GM19324 (cell line): ENCODE results near the gene CSNK1D.

Experiments
- ATAC-seq: cut with Tn5 transposase; IDR thresholded peaks from one replicate; pipeline ENCODE4 v1.9.1; 2021; ENCODE audit warnings: mild to moderate bottlenecking, moderate library complexity; ENCODE audit not compliant: unreplicated experiment, low FRiP score

The CSNK1D gene

GRCh38 chr17:82241183-82241925 lies 32.1 kb downstream of the CSNK1D start:
- ATAC-seq = no peak

GRCh38 chr17:82240506-82241182 lies 32.9 kb downstream of the CSNK1D start:
- no peak for ATAC-seq

- no peak for ATAC-seq
Observed at GRCh38 chr17:82239926-82240505, 33.5 kb downstream of the CSNK1D start.

GRCh38 chr17:82239401-82239925 lies 34.0 kb downstream of the CSNK1D start:
- no peak for ATAC-seq

GRCh38 chr17:82238472-82239201 lies 34.9 kb downstream of the CSNK1D start:
- no peak for ATAC-seq

GRCh38 chr17:82237746-82238471 lies 35.6 kb downstream of the CSNK1D start:
- no peak for ATAC-seq

GRCh38 chr17:82237083-82237745 lies 36.3 kb downstream of the CSNK1D start:
- ATAC-seq = no peak

- no peak for ATAC-seq
Observed at GRCh38 chr17:82236142-82236971, 37.1 kb downstream of the CSNK1D start.

- ATAC-seq = no peak
Observed at GRCh38 chr17:82235775-82236141, 37.7 kb downstream of the CSNK1D start.

GRCh38 chr17:82235056-82235774 lies 38.3 kb downstream of the CSNK1D start:
- no peak for ATAC-seq

GRCh38 chr17:82234211-82235055 lies 39.1 kb downstream of the CSNK1D start:
- ATAC-seq = no peak

GRCh38 chr17:82232876-82233785 lies 40.4 kb downstream of the CSNK1D start:
- no peak for ATAC-seq

GRCh38 chr17:82232322-82232820 lies 41.1 kb downstream of the CSNK1D start:
- no peak for ATAC-seq

- ATAC-seq = peak; percentile 1
Observed at GRCh38 chr17:82231562-82232321, 41.8 kb downstream of the CSNK1D start.

GRCh38 chr17:82231312-82231561 lies 42.3 kb downstream of the CSNK1D start:
- no peak for ATAC-seq
